ENCODE results near the gene DNAAF8.

DNA sequence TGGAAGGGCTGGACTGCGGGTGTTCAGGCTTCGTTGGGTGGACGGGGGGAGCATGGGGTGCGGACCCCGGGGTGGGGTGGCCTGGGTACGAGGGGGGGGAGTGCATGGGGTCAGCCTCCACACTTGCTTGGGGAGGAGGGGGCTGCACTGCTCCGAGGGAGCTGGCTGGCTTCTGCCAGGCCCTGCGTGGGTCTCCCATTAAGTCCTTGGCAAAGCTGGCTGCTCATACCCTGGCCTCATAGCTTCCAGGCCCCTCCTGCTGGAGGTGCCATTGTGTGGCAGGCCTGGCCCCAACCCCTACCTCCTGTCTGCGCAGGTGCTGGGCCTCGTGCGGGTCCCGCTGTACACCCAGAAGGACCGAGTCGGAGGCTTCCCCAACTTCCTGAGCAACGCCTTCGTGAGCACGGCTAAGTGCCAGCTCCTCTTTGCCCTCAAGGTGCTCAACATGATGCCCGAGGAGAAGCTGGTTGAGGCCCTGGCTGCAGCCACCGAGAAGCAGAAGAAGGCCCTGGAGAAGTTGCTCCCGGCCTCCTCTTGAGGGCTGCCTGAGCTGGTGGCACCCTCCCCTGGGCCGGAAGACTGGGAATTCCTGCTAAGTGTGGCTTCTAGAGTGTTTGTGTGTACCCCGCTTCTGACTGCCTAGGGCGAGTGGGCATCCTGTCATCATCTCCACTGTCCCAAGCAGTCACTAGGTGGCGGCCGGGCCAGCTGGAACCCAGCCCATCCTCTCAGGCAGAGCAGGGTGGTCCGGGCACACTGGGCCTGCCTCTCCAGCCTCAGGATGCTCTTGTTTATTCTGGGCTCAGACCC is 39.5 kb upstream of the DNAAF8 start:
- TF ChIP-seq, protein P1, sequence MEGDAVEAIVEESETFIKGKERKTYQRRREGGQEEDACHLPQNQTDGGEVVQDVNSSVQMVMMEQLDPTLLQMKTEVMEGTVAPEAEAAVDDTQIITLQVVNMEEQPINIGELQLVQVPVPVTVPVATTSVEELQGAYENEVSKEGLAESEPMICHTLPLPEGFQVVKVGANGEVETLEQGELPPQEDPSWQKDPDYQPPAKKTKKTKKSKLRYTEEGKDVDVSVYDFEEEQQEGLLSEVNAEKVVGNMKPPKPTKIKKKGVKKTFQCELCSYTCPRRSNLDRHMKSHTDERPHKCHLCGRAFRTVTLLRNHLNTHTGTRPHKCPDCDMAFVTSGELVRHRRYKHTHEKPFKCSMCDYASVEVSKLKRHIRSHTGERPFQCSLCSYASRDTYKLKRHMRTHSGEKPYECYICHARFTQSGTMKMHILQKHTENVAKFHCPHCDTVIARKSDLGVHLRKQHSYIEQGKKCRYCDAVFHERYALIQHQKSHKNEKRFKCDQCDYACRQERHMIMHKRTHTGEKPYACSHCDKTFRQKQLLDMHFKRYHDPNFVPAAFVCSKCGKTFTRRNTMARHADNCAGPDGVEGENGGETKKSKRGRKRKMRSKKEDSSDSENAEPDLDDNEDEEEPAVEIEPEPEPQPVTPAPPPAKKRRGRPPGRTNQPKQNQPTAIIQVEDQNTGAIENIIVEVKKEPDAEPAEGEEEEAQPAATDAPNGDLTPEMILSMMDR (conservative IDR thresholded peaks at IDR 0.05; ENCODE audit: low read depth, low read length) = no peak
- no peak for TF ChIP-seq EZH2 (IDR thresholded peaks at IDR 0.05; ENCODE audit: low read length, unreplicated experiment)
- TF ChIP-seq EZH2phosphoT487 (IDR thresholded peaks at IDR 0.05; ENCODE audit: borderline replicate concordance, low read length) = no peak
